MM.1S (cell line): ENCODE results near the gene RASAL2.

ENCODE experiments used
- DNase-seq: peaks from one replicate; pipeline ENCODE4 v3.0.0-alpha.2; 2015
- H2AFZ ChIP-seq: fragments of 300-600 bp; sonication (generic); 2 replicates; pipeline ENCODE4 v1.6.0; 2016; ENCODE audit warnings: antibody characterized with exemption, low read length
- H3F3A ChIP-seq: fragments of 300-600 bp; sonication (generic); 2 replicates; pipeline ENCODE4 v1.6.1; 2016; ENCODE audit warnings: mild to moderate bottlenecking, antibody characterized with exemption, low read length, moderate library complexity, mixed read lengths; ENCODE audit not compliant: insufficient read depth
- H3K27ac ChIP-seq: fragments of 300-600 bp; sonication (generic); 2 replicates; pipeline ENCODE4 v1.5.1; 2016; ENCODE audit warnings: mild to moderate bottlenecking, low read length
- H3K27me3 ChIP-seq: fragments of 300-600 bp; sonication (generic); replicated peaks from 2 replicates; pipeline ENCODE4 v1.6.0; 2016; ENCODE audit warnings: low read length; ENCODE audit not compliant: insufficient read depth
- H3K36me3 ChIP-seq: fragments of 300-600 bp; sonication (generic); replicated peaks from 2 replicates; pipeline ENCODE4 v1.6.1; 2016; ENCODE audit warnings: mild to moderate bottlenecking, low read length, mixed read lengths; ENCODE audit not compliant: insufficient read depth
- H3K4me1 ChIP-seq: fragments of 300-600 bp; sonication (generic); 2 replicates; pipeline ENCODE4 v1.6.1; 2016; ENCODE audit warnings: low read length, mixed read lengths
- H3K4me2 ChIP-seq: fragments of 300-600 bp; sonication (generic); 2 replicates; pipeline ENCODE4 v1.6.0; 2016; ENCODE audit warnings: low read depth, low read length
- H3K4me3 ChIP-seq: fragments of 300-600 bp; sonication (generic); 2 replicates; pipeline ENCODE4 v1.5.1; 2016; ENCODE audit warnings: low read length, mixed read lengths
- H3K79me2 ChIP-seq: fragments of 300-600 bp; sonication (generic); 2 replicates; pipeline ENCODE4 v1.6.1; 2016; ENCODE audit warnings: mixed run types, low read length, mixed read lengths
- H3K9ac ChIP-seq: fragments of 300-600 bp; sonication (generic); 2 replicates; pipeline ENCODE4 v1.6.1; 2016; ENCODE audit warnings: low read length, mixed read lengths
- H3K9me2 ChIP-seq: fragments of 300-600 bp; sonication (generic); replicated peaks from 2 replicates; pipeline ENCODE4 v1.6.1; 2016; ENCODE audit warnings: mild to moderate bottlenecking, low read length, mixed read lengths; ENCODE audit not compliant: insufficient read depth
- H3K9me3 ChIP-seq: fragments of 300-600 bp; sonication (generic); replicated peaks from 2 replicates; pipeline ENCODE4 v1.6.1; 2016; ENCODE audit warnings: mild to moderate bottlenecking, low read length, mixed read lengths; ENCODE audit not compliant: insufficient read depth
- H4K20me1 ChIP-seq: fragments of 300-600 bp; sonication (generic); 2 replicates; pipeline ENCODE4 v1.6.1; 2016; ENCODE audit warnings: mild to moderate bottlenecking, low read length, moderate library complexity, mixed read lengths; ENCODE audit not compliant: insufficient read depth
- EZH2 ChIP-seq: fragments of 300-600 bp; sonication (generic); optimal IDR thresholded peaks from 2 replicates; pipeline ENCODE3; 2017; ENCODE audit warnings: low read depth, mild to moderate bottlenecking, antibody characterized with exemption, low read length, mixed read lengths
- EZH2phosphoT487 ChIP-seq: fragments of 300-600 bp; sonication (generic); IDR thresholded peaks from 2 replicates; pipeline ENCODE4 v1.6.1; 2018; ENCODE audit warnings: antibody characterized with exemption, low read length
- TF ChIP-seq, protein P1 (sequence below): fragments of 300-600 bp; sonication (generic); IDR thresholded peaks from 2 replicates; pipeline ENCODE4 v1.5.1; 2016; ENCODE audit warnings: antibody characterized with exemption, low read length, mixed read lengths

Gene RASAL2

DNA sequence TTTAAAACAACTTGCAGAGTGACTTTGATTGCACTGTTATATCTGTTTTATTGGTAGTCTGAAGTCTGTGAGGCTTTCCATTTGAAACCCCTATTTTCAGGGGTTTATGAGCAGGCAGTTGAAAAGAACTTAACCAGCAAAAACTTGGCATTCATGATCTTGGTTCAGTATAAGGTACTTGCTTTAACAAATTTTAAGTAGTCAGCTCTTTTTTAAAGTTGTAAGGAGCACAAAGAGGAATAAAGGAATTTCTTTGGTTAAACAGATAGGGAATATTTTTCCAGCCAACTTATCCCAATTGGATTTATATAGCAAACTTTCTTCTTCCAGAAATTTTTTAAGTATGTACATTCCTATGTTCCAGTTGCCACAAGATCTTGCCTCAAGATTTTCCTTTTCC lies 138.2 kb downstream of the RASAL2 start:
- TF ChIP-seq, protein P1, sequence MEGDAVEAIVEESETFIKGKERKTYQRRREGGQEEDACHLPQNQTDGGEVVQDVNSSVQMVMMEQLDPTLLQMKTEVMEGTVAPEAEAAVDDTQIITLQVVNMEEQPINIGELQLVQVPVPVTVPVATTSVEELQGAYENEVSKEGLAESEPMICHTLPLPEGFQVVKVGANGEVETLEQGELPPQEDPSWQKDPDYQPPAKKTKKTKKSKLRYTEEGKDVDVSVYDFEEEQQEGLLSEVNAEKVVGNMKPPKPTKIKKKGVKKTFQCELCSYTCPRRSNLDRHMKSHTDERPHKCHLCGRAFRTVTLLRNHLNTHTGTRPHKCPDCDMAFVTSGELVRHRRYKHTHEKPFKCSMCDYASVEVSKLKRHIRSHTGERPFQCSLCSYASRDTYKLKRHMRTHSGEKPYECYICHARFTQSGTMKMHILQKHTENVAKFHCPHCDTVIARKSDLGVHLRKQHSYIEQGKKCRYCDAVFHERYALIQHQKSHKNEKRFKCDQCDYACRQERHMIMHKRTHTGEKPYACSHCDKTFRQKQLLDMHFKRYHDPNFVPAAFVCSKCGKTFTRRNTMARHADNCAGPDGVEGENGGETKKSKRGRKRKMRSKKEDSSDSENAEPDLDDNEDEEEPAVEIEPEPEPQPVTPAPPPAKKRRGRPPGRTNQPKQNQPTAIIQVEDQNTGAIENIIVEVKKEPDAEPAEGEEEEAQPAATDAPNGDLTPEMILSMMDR = no peak
- TF ChIP-seq EZH2 = no peak
- H4K20me1 ChIP-seq = no peaks in the 10 kb centered on the region
- no peaks in the 10 kb centered on the region for H3K9me2 ChIP-seq
- no peaks in the 10 kb centered on the region for H3K36me3 ChIP-seq
- no peak overlapping the region for H3K27ac ChIP-seq
- DNase-seq = no peak
- no peaks in the 10 kb centered on the region for H3K27me3 ChIP-seq
- H3K9ac ChIP-seq = no peak overlapping the region
- H3K4me2 ChIP-seq = no peak overlapping the region
- H3K4me3 ChIP-seq = no peak overlapping the region
- no peak overlapping the region for H2AFZ ChIP-seq
- no peaks in the 10 kb centered on the region for H3K79me2 ChIP-seq
- H3K4me1 ChIP-seq = no peaks in the 10 kb centered on the region
- H3F3A ChIP-seq = no peaks in the 10 kb centered on the region
- H3K9me3 ChIP-seq = no peaks in the 10 kb centered on the region

DNA sequence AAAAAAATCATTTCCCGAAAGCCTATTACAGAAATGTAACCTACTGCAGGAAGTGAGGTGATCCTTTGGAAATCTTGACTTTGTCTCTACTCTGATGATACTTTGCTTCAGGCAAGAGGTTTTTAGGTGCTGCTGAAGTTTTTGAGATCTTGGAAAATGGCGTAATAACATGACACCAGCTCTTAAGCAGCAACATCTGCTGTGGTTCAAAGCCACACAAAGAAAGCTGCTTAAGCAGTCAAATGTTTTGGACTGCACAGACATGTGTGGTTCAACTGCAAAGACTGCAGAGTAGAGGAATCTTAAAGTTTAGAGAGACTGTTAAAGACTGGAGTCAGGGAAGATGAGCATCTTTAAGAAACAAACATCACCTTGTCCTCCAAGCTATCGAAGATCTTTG lies 139.0 kb downstream of the RASAL2 start:
- Histone ChIP-seq H2AFZ (no peak overlapping the region), H3K9ac (no peak overlapping the region), H3K79me2 (no peaks in the 10 kb centered on the region), H4K20me1 (no peaks in the 10 kb centered on the region), H3F3A (no peaks in the 10 kb centered on the region), H3K9me3 (no peaks in the 10 kb centered on the region), H3K27me3 (no peaks in the 10 kb centered on the region), H3K4me1 (no peaks in the 10 kb centered on the region), H3K27ac (no peak overlapping the region), H3K9me2 (no peaks in the 10 kb centered on the region), H3K4me2 (no peak overlapping the region), H3K36me3 (no peaks in the 10 kb centered on the region), H3K4me3 (no peak overlapping the region)
- no peak for DNase-seq
- TF ChIP-seq EZH2phosphoT487 (no peak), EZH2 (no peak)
- TF ChIP-seq, protein P1 = no peak

DNA sequence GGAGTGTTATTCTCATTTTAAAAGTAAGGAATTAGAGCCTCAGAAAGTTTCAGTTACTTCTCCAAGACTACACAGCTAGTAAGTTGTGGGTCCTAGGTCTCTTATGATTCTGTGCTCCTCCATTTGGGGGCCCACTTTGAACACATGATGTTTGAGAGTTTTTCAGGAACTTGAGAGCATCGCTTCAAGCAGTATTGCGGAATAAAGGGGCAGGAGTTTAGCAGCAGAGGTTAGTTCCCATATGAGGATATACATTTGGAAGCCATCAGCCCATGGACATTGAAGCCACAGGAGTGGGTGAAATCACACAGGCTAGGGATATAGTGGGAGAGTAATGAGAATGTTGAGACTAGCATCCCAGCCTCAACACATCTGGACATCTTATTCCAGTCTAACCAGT lies 143.2 kb downstream of the RASAL2 start:
- no peak for DNase-seq
- no peak overlapping the region for H3K4me2 ChIP-seq
- no peaks in the 10 kb centered on the region for H3K27me3 ChIP-seq
- H4K20me1 ChIP-seq = no peaks in the 10 kb centered on the region
- H3K4me1 ChIP-seq = no peaks in the 10 kb centered on the region
- H3K9me3 ChIP-seq = no peaks in the 10 kb centered on the region
- no peaks in the 10 kb centered on the region for H3K79me2 ChIP-seq
- no peak overlapping the region for H3K4me3 ChIP-seq
- TF ChIP-seq EZH2phosphoT487 = no peak
- TF ChIP-seq EZH2 = no peak
- TF ChIP-seq, protein P1 = no peak
- H2AFZ ChIP-seq = no peak overlapping the region
- no peaks in the 10 kb centered on the region for H3K9me2 ChIP-seq
- no peak overlapping the region for H3K27ac ChIP-seq
- H3K9ac ChIP-seq = no peak overlapping the region
- H3F3A ChIP-seq = no peaks in the 10 kb centered on the region
- H3K36me3 ChIP-seq = no peaks in the 10 kb centered on the region
